ENCODE measurements around the gene ZNF618. TPM values are rescaled to one million over a fixed set of nuclear protein-coding genes. Genes with fewer than 3 reads are reported as not detected.

The ZNF618 gene
- total RNA-seq, 1 experiment from 2014 or later, result 1.2 TPM

DNA sequence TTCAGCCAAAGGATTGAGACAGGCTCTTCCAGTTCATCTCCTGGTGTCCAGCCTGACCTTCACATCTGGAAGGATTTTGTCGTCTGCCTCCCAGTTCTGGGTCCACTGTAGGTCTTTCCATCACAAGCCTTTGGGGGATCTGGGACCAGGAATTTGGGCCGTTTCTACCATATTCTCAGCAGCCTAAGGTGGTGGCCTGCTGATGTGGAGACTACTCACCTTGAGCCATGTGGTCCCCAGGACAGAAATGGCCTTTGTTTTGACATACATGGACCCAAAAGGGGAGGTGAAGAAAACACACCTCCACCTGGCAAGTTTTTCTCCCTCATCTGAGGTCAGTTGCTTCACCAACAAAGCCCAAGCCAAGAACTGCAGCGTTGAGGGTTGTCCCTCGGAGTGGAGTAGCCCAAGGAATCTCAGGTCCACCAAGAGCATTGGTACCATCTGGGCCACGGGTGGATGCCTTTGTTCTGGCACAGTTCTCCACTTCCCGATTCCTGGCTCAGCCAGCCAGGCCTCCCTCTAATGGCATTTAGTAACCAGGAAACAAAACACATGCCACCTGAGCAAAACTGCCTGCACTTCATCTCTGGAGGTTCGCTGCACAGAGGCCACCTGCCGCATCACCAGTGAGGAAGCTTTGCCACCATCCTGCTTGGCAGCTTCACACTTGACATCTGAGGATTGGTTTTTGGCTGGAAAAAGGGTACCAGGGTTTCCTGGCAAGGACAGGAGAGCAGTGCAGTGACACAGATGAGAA lies 177.3 kb downstream of the ZNF618 start:
- ChIA-PET POLR2A (no interaction called here), CTCF (no interaction called here)
- Histone ChIP-seq H3K4me3 (ENCODE audit: low read depth, low read length) (no peak overlapping the region), H3K9me3 (no peaks in the 10 kb centered on the region), H3K4me1 (no peaks in the 10 kb centered on the region), H3K27me3 (replicated peaks; ENCODE audit: control insufficient read depth, insufficient read depth, low read length) (no peaks in the 10 kb centered on the region), H3K36me3 (ENCODE audit: control insufficient read depth, insufficient read depth, low read length) (no peaks in the 10 kb centered on the region)
- Mint-ChIP-seq H3K27me3 (ENCODE audit: insufficient read depth, unreplicated experiment) (no peaks in the 10 kb centered on the region), H3K4me1 (ENCODE audit: low read depth, unreplicated experiment) (no peaks in the 10 kb centered on the region), H3K9me3 (ENCODE audit: unreplicated experiment) (no peaks in the 10 kb centered on the region), H3K36me3 (ENCODE audit: insufficient read depth, unreplicated experiment) (peaks cover 5% of the 10 kb centered on the region), H3K4me3 (ENCODE audit: unreplicated experiment) (no peak overlapping the region), H3K27ac (ENCODE audit: unreplicated experiment) (no peak overlapping the region)
- no peak for DNase-seq
- BruUV-seq (replicated peaks), result no TSS peak
- TF ChIP-seq, protein P1, sequence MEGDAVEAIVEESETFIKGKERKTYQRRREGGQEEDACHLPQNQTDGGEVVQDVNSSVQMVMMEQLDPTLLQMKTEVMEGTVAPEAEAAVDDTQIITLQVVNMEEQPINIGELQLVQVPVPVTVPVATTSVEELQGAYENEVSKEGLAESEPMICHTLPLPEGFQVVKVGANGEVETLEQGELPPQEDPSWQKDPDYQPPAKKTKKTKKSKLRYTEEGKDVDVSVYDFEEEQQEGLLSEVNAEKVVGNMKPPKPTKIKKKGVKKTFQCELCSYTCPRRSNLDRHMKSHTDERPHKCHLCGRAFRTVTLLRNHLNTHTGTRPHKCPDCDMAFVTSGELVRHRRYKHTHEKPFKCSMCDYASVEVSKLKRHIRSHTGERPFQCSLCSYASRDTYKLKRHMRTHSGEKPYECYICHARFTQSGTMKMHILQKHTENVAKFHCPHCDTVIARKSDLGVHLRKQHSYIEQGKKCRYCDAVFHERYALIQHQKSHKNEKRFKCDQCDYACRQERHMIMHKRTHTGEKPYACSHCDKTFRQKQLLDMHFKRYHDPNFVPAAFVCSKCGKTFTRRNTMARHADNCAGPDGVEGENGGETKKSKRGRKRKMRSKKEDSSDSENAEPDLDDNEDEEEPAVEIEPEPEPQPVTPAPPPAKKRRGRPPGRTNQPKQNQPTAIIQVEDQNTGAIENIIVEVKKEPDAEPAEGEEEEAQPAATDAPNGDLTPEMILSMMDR (IDR thresholded peaks at IDR 0.05; ENCODE audit: insufficient read depth in 1 of 2, low read depth in 1 of 2, low read length in 1 of 2, severe bottlenecking in 1 of 2, unreplicated experiment in 1 of 2), result no peak
- intact Hi-C loops (cut with micrococcal nuclease; ENCODE audit: unreplicated experiment), result no loop called here

- Mint-ChIP-seq H3K27me3 (ENCODE audit: insufficient read depth, unreplicated experiment) (no peaks in the 10 kb centered on the region), H3K36me3 (ENCODE audit: insufficient read depth, unreplicated experiment) (peaks cover 5% of the 10 kb centered on the region), H3K4me1 (ENCODE audit: low read depth, unreplicated experiment) (no peaks in the 10 kb centered on the region), H3K9me3 (ENCODE audit: unreplicated experiment) (no peaks in the 10 kb centered on the region), H3K4me3 (ENCODE audit: unreplicated experiment) (no peak overlapping the region), H3K27ac (ENCODE audit: unreplicated experiment) (no peak overlapping the region)
- CTCF ChIA-PET, result no interaction called here
- TF ChIP-seq, protein P1 (IDR thresholded peaks at IDR 0.05; ENCODE audit: insufficient read depth in 1 of 2, low read depth in 1 of 2, low read length in 1 of 2, severe bottlenecking in 1 of 2, unreplicated experiment in 1 of 2), result no peak
- Histone ChIP-seq H3K9me3 (no peaks in the 10 kb centered on the region), H3K36me3 (ENCODE audit: control insufficient read depth, insufficient read depth, low read length) (no peaks in the 10 kb centered on the region), H3K4me3 (ENCODE audit: low read depth, low read length) (no peak overlapping the region), H3K4me1 (no peaks in the 10 kb centered on the region), H3K27me3 (replicated peaks; ENCODE audit: control insufficient read depth, insufficient read depth, low read length) (no peaks in the 10 kb centered on the region)
- intact Hi-C loops (cut with micrococcal nuclease; ENCODE audit: unreplicated experiment), result no loop called here
- DNase-seq, result no peak
- POLR2A ChIA-PET, result no interaction called here
- no TSS peak for BruUV-seq (replicated peaks)
Observed at GRCh38 chr9:114054191-114054690, 178.1 kb downstream of the ZNF618 start.

DNA sequence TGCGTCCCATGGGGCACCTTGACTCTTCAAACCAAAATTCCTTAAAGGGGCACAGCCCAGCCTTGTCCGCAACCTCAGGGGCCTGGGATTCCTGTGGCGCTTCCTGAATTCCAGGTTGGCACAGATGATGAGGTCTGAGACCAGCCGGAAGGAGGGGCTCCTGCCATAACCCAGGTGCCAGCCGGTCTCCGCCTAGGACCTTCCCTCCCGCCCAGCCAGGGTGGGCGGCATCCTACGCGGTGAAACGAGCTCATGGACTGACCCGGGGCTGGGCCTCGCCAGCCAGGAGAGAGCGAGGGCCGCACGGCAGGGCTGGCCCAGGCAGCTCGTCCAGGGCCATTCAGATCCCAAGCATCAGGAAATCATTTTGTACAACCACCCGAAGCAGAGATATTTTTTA lies 179.0 kb downstream of the ZNF618 start:
- intact Hi-C loops (cut with micrococcal nuclease; ENCODE audit: unreplicated experiment), result no loop called here
- Mint-ChIP-seq H3K27ac (ENCODE audit: unreplicated experiment) (no peak overlapping the region), H3K4me1 (ENCODE audit: low read depth, unreplicated experiment) (no peaks in the 10 kb centered on the region), H3K36me3 (ENCODE audit: insufficient read depth, unreplicated experiment) (peaks cover 5% of the 10 kb centered on the region), H3K9me3 (ENCODE audit: unreplicated experiment) (no peaks in the 10 kb centered on the region), H3K27me3 (ENCODE audit: insufficient read depth, unreplicated experiment) (no peaks in the 10 kb centered on the region), H3K4me3 (ENCODE audit: unreplicated experiment) (no peak overlapping the region)
- no peaks in the 10 kb centered on the region for H3K9me3 ChIP-seq
- BruUV-seq (replicated peaks), result no TSS peak
- H3K36me3 ChIP-seq (ENCODE audit: control insufficient read depth, insufficient read depth, low read length), result no peaks in the 10 kb centered on the region
- H3K4me3 ChIP-seq (ENCODE audit: low read depth, low read length), result no peak overlapping the region
- ChIA-PET CTCF (interaction anchor here (0.6 kb wide), 1 partner anchor 548 kb away, joined by 3 read pairs; no protein-coding TSS in a partner anchor), POLR2A (no interaction called here)
- DNase-seq, result no peak
- H3K27me3 ChIP-seq (replicated peaks; ENCODE audit: control insufficient read depth, insufficient read depth, low read length), result no peaks in the 10 kb centered on the region
- H3K4me1 ChIP-seq, result no peaks in the 10 kb centered on the region
- TF ChIP-seq, protein P1 (IDR thresholded peaks at IDR 0.05; ENCODE audit: insufficient read depth in 1 of 2, low read depth in 1 of 2, low read length in 1 of 2, severe bottlenecking in 1 of 2, unreplicated experiment in 1 of 2), result no peak
